ENCODE data around the gene CDK5RAP2. TPM values are rescaled to one million over a fixed set of nuclear protein-coding genes. Genes with fewer than 3 reads are reported as not detected.

The CDK5RAP2 gene
- total and polyA plus RNA-seq, 9 of the 15 experiments (the other 6 are each of a cell fraction or from before 2014, with no cell fraction given): 19.9 to 68.8 (median 42.2) TPM

- peak; percentile 99 for TF ChIP-seq ZNF644 (tag; IDR thresholded peaks at IDR 0.05; ENCODE audit: low read depth)
- no peak for TF ChIP-seq RBM14 (IDR thresholded peaks at IDR 0.05; ENCODE audit: borderline replicate concordance, insufficient read depth, low read depth, low read length)
- no peak for TF ChIP-seq HDGF (IDR thresholded peaks at IDR 0.05)
- peak; percentile 91 for TF ChIP-seq BACH1 (tag; IDR thresholded peaks at IDR 0.05)
- no peak for TF ChIP-seq ATF3 (IDR thresholded peaks at IDR 0.05)
- TF ChIP-seq ATF3 (CRISPR knock-in tag; conservative IDR thresholded peaks at IDR 0.05): no peak
- TF ChIP-seq SIN3A (IDR thresholded peaks at IDR 0.05; ENCODE audit: borderline replicate concordance in 2 of 2, control insufficient read depth in 1 of 2, low read depth in 2 of 2, low read length in 2 of 2): no peak; a peak in 1 of 4 replicates
- no peak for TF ChIP-seq ZNF436 (CRISPR knock-in tag; IDR thresholded peaks at IDR 0.05)
- TF ChIP-seq SOX6 (IDR thresholded peaks at IDR 0.05): no peak
- no peak for TF ChIP-seq FOXA1 (IDR thresholded peaks at IDR 0.05; ENCODE audit: borderline replicate concordance)
- TF ChIP-seq RERE (CRISPR knock-in tag; IDR thresholded peaks at IDR 0.05; ENCODE audit: borderline replicate concordance): no peak
- no peak for TF ChIP-seq FOXJ2 (tag; IDR thresholded peaks at IDR 0.05)
- peak; percentile 41; the same call in 1 of the 2 replicates for TF ChIP-seq KLF13 (tag; IDR thresholded peaks at IDR 0.05; ENCODE audit: borderline replicate concordance, low read depth)
- TF ChIP-seq PKNOX1 (IDR thresholded peaks at IDR 0.05): no peak
- TF ChIP-seq HNRNPH1 (optimal IDR thresholded peaks at IDR 0.05; ENCODE audit: low read depth, low read length): no peak
- no peak; the same call in 1 of the 2 replicates for TF ChIP-seq NFE2L1 (tag; IDR thresholded peaks at IDR 0.05; ENCODE audit: borderline replicate concordance, low read depth)
- no peak for TF ChIP-seq KDM2B (CRISPR knock-in tag; IDR thresholded peaks at IDR 0.05)
- no peak for TF ChIP-seq BRD9 (IDR thresholded peaks at IDR 0.05; ENCODE audit: low read depth, partially characterized antibody)
- peak; percentile 91 for TF ChIP-seq ZFX (CRISPR knock-in tag; IDR thresholded peaks at IDR 0.05)
- no peak for TF ChIP-seq TGIF2 (CRISPR knock-in tag; IDR thresholded peaks at IDR 0.05)
Observed at GRCh38 chr9:120580051-120580896, at the start of gene CDK5RAP2 (continued).

Measured in K562 (cell line).